ENCODE measurements around the gene SPTB.
"Not testable (repeated sequence)": the region's sequence is repeated elsewhere in the genome, so short reads cannot be mapped to it uniquely, and the experiment has no call there.

SPTB gene

DNA sequence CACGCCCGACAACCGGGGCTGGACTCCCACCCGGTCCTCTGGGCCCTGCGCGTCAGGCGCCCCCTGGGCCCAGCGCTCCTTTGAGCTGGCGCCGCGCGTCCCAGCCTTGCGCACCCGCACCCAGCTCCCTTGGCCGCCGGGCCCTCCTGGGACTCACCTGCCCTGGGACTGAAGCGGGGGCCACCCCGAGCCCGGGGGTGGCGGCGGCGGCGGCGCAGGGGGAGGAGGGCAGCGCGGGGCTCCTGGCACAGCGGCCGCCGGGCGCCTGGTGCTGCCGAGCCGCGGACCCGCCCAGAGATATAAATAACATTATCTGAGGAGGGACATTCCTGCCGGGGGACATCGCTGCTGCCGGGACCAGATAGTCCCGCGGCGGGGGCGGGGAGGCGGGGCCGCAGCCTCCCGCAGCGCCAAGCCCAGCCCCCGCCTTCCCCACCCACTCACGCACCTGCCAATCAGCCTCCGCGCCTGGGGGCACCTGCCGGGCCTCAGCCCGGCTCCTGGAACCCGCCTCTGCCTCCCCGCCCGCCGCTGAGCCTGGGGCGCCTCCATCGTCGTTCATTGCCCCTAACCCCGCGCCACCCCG lies at the start of gene SPTB:
SPTB (minus strand) TSS at position 273 of the 586 bp plus-strand sequence. CDS start 56,813 bp downstream, outside the sequence.
- peak; percentile 45 for DNase-seq (ENCODE audit: low read depth)

DNA sequence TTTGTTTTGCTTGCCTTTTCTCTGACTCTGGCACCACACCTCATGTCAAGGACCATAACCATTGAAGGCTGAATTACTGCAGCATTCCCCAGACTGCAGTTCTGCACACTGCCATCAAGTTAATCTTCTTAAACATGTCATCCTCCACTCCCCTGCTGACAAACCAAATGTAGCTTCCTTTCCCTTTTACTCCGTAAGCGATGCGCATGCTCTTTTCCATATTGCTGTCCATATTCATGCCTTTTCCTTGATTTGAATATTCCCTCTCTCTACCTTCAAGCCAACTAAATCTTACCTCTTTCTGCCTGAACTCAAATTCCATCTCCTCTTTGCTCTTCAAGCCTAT lies 49.3 kb upstream of the SPTB start:
- no peak for DNase-seq (ENCODE audit: low read depth)

DNA sequence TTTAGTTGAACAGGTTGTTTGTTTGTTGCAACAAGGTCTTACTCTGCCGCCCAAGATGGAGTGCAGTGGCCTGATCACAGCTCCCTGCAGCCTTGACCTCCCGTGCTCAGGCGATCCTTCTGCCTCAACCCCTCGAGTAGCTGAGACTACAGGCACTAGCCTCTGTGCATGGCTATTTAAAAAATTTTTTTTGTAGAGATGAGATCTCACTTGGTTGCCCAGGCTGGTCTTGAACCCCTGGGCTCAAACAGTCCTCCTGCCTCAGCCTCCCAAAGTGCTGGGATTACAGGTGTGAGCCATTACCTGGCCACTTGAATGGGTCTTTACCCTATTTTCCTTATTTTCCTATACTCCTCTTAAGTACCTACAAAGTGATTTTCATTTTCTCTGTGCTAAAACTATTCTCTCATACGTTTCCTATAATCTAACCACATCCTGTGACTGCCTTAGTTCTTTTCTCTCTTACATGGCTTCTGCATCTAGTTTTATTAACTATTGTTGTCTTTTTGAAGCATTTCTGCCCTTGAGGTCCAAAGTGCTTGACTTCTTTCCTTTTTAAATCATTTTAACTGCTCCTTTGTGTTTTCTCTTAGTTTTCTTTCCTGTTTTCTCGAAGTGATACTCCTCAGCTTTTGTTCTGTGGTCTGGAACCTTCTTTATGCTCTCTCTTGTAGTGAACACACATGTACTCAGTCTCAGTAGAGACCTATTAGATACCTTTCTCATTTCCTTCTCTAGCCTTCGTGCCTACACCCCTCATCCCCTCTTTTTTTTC lies 48.7 kb upstream of the SPTB start:
- no peak for DNase-seq (ENCODE audit: low read depth)

GRCh38 chr14:64927031-64927430 lies 47.3 kb upstream of the SPTB start:
- DNase-seq (ENCODE audit: low read depth): no peak

DNA sequence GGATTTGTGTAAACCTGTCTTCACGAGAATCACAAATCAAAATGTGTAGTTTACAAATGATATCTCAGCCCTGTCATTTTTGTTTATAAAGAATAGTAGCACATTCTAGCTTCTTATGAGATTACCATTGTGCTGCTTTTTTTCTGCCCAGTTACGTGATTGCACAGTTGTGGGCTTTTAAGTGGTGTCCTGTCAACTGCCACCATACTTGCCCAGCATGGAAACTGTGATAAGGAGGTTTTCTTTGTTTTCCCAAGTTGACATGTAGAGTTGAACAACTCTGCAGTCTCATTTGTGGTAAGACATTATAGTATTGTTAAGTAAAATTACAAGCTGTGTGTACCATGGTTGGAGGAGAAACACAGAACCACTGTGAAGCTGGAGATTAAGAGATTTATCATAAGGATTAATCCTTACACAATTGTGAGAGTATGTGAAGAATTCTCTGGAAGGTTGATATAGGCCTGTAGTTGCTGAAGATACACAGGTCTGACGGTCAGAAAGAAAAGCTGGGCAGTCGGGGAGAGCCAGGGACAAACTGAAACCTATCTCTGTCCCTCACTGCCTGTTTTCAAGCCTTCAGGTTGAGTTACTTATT lies 46.8 kb upstream of the SPTB start:
- no peak for DNase-seq (ENCODE audit: low read depth)

- DNase-seq (ENCODE audit: low read depth): no peak
Measured at GRCh38 chr14:64923015-64923414, 43.3 kb upstream of the SPTB start.

- DNase-seq (ENCODE audit: low read depth): no peak
Measured at GRCh38 chr14:64920465-64920864, 40.8 kb upstream of the SPTB start.

- no peak for DNase-seq (ENCODE audit: low read depth)
Measured at GRCh38 chr14:64919618-64920017, 39.9 kb upstream of the SPTB start.

- no peak for DNase-seq (ENCODE audit: low read depth)
Measured at GRCh38 chr14:64919215-64919614, 39.5 kb upstream of the SPTB start.

DNA sequence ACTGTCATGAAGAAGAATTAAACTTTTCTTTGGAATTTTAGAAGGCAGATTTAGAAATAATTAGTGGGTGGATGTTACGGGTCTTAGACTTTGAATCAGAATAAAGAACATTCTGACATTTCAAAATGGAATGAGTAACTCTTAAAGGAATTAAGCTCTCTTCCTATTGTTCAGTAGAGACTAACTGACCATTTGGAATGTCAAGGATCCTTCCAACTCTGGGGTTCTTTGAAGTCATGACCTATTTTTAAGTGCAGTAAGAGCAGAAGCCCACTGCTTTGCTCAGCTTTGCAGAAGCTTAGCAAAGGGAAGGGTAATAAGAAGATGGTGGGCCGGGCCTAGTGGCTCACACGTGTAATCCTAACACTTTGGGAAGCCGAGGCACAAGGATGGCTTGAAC lies 38.5 kb upstream of the SPTB start:
- no peak for DNase-seq (ENCODE audit: low read depth)

DNA sequence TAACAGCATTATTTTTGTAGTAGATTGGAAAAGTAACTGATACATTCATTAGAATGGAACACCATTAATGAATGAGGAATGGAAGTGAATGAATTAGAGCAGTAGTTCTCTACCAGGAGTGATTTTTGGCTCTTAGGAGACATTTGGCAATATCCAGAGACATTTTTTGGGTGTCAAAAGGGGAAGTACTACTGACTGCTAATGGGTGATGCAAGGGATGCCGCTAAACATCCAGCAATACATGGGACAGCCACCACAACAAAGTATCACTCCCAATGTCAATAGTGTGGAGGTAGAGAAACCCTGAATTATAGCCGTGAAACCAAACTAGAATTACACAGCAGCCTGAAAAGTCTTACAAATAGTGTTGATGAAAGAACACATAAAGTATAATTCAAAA lies 36.1 kb upstream of the SPTB start:
- DNase-seq (ENCODE audit: low read depth): no peak

GRCh38 chr14:64915029-64915424 lies 35.3 kb upstream of the SPTB start:
- DNase-seq (ENCODE audit: low read depth): no peak

DNA sequence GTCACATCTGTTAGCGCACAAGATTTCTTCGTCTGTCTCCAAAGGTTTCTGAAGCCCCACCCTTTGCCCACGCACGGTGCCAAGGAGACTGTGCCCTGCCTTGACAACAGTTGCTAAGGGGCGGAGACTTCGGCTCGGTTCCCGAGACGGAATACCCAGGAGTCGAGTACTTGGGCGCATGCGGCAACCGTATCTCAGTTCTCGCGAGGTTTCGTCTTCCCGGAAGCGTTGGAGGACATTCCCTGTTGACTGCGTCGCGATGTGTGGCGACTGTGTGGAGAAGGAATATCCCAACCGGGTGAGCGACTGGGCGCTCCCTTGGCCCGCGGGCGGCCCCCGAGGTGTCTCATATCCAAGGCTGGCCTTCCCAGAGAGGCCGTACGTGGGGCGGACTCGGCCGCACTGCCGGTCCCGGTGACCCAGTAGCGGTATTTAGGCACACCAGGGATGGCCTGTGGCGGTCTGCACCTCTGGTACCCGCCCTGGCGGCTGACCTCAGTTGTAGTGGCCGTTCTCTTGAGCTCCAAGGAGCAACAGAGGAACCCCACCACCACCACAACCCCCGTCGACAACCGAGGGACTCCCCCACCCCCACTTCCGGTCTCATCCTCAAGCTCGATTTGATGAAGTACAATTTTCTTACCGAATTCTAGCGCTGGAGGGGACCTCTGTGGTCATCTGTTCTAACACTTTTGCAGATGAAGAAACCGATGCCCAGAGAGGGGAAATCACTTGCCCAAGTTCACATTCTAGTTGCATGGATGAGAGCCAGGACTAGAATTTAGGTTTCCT lies 34.7 kb upstream of the SPTB start, which contains the start of gene CHURC1:
CHURC1 (plus strand) TSS at position 219 of the 792 bp plus-strand sequence; CDS start at position 260, 41 bp downstream.
- DNase-seq (ENCODE audit: low read depth): peak; percentile 97

DNA sequence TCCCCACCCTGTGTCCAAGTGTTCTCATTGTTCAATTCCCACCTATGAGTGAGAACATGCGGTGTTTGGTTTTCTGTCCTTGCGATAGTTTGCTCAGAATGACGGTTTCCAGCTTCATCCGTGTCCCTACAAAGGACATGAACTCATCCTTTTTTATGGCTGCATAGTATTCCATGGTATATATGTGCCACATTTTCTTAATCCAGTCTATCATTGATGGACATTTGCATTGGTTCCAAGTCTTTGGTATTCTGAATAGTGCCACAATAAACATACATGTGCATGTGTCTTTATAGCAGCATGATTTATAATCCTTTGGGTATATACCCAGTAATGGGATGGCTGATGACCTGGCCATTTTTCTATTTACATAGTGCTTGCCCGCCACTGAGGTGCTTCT lies 33.8 kb upstream of the SPTB start:
- not testable (repeated sequence) for DNase-seq (ENCODE audit: low read depth)

DNA sequence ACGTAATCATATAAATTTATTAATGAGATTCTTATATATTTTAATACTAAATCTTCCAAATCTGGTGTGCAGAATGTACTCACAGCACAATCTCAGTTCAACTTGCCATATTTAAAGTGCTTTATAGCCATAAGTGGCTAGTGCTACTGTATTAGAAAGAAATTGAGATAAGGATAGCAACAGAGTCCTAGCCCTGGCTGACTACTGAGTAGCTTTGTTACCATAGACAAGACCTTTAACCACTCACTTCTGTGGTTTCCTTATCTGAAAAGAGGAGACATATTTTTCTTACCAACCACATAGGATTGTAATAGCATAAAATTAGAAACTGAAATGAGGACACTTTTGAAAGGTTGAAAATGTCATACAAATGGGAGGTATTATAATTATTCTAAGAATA lies 32.6 kb upstream of the SPTB start:
- no peak for DNase-seq (ENCODE audit: low read depth)

- no peak for DNase-seq (ENCODE audit: low read depth)
Measured at GRCh38 chr14:64910847-64911495, 31.3 kb upstream of the SPTB start.

- DNase-seq (ENCODE audit: low read depth): no peak
Measured at GRCh38 chr14:64906022-64906421, 26.3 kb upstream of the SPTB start.

GRCh38 chr14:64899958-64900357 lies 20.3 kb upstream of the SPTB start:
- no peak for DNase-seq (ENCODE audit: low read depth)

- DNase-seq (ENCODE audit: low read depth): peak; percentile 7
Measured at GRCh38 chr14:64891839-64892375, 12.2 kb upstream of the SPTB start.

- no peak for DNase-seq (ENCODE audit: low read depth)
Measured at GRCh38 chr14:64891173-64891838, 11.6 kb upstream of the SPTB start.

DNA sequence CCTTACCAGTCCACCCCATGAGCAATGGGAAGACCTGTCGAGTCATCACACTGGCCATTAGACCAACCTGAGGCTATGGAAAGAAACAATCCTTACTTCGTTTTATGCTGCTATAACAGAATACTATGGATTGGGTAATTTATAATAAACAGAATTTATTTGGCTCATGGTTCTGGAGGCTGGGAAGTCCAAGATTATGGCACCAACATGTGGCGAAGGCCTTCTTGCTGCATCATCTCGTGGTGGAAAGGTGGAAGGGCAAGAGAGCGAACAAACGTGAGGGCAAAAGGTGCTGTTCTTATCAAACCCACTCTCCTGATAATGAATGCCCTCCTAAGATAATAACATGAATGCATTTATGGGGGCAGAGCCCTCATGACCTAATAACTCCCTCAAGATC lies 9.6 kb upstream of the SPTB start:
- DNase-seq (ENCODE audit: low read depth): no peak

All from stimulated activated CD8-positive, alpha-beta memory T cell treated with anti-CD3 and anti-CD28 coated beads, Interleukin-12 subunit alpha, Interleukin-12 subunit beta, amount 100 ng/mL, for 1 hour (primary cell).